T-helper 17 cell (primary cell): ENCODE results near the gene ANKS1A. TPM values are rescaled to one million over a fixed set of nuclear protein-coding genes. Genes with fewer than 3 reads are reported as not detected.
A peak's percentile ranks its signal among the peaks of the same experiment; 100 is the strongest.
"Not testable (repeated sequence)": the region's sequence is repeated elsewhere in the genome, so short reads cannot be mapped to it uniquely, and the experiment has no call there.

Source experiments
- ATAC-seq: fragments of 150-1000 bp; cut with Tn5 transposase; 2 replicates; pipeline ENCODE4 v1.10.0; 2021; ENCODE audit warnings: mild to moderate bottlenecking, moderate library complexity
- DNase-seq, 3 donors: peaks; one replicate each; pipeline versions ENCODE4 v3.0.0 to v3.0.0-alpha.2; 2020 to 2021
- H3K9me3 ChIP-seq: one replicate; pipeline ENCODE4 v1.7.0; 2013; ENCODE audit warnings: low read length, mild to moderate bottlenecking; ENCODE audit not compliant: control insufficient read depth, poor library complexity, severe bottlenecking
- H3K27ac Mint-ChIP-seq: one replicate; pipeline ENCODE4 v1.8.0; 2022; ENCODE audit warnings: mild to moderate bottlenecking, moderate library complexity, mixed read lengths
- H3K27me3 Mint-ChIP-seq: one replicate; pipeline ENCODE4 v1.8.0; 2022; ENCODE audit warnings: mixed read lengths
- H3K36me3 Mint-ChIP-seq: one replicate; pipeline ENCODE4 v1.8.0; 2022; ENCODE audit warnings: low read depth, mixed read lengths
- H3K4me1 Mint-ChIP-seq: one replicate; pipeline ENCODE4 v1.8.0; 2022; ENCODE audit warnings: mild to moderate bottlenecking, mixed read lengths
- H3K4me3 Mint-ChIP-seq: one replicate; pipeline ENCODE4 v1.8.0; 2022; ENCODE audit warnings: mild to moderate bottlenecking, moderate library complexity, mixed read lengths
- total RNA-seq, 4 donors: library from RNA in 2 of 4; stranded (reverse) in 2 of 4; gene quantifications; one replicate each; pipeline ENCODE4 v1.2.3 and lab custom pipeline; 2022 to 2026

The ANKS1A gene
- total RNA-seq, result 10 to 100 TPM in 1 of 2 donors, 1 to 10 TPM in 1; 9.6 to 10.0 TPM
- total RNA-seq (lab: John Stamatoyannopoulos, UW), result 22.4 to 34.5 reads per million in 2 donors

- H3K27me3 Mint-ChIP-seq, result no peaks in the 10 kb centered on the region
- peak within 1 kb of the TSS; percentile 100 for H3K4me3 Mint-ChIP-seq
- ATAC-seq (peak; percentile 82), DNase-seq (peak; percentile 88 to 92 (median 89))
- H3K4me1 Mint-ChIP-seq, result peaks cover 45% of the 10 kb centered on the region
- peaks cover 10% of the 10 kb centered on the region for H3K36me3 Mint-ChIP-seq
- no peaks in the 10 kb centered on the region for H3K9me3 ChIP-seq
- H3K27ac Mint-ChIP-seq, result peak within 1 kb of the TSS; percentile 100
These were observed at the start of gene ANKS1A for GRCh38 chr6:34888874-34889555. Gene ANKS1A, plus strand, starts transcription at chr6:34889255. Its CDS starts 148 bp downstream, at chr6:34889403.

DNA sequence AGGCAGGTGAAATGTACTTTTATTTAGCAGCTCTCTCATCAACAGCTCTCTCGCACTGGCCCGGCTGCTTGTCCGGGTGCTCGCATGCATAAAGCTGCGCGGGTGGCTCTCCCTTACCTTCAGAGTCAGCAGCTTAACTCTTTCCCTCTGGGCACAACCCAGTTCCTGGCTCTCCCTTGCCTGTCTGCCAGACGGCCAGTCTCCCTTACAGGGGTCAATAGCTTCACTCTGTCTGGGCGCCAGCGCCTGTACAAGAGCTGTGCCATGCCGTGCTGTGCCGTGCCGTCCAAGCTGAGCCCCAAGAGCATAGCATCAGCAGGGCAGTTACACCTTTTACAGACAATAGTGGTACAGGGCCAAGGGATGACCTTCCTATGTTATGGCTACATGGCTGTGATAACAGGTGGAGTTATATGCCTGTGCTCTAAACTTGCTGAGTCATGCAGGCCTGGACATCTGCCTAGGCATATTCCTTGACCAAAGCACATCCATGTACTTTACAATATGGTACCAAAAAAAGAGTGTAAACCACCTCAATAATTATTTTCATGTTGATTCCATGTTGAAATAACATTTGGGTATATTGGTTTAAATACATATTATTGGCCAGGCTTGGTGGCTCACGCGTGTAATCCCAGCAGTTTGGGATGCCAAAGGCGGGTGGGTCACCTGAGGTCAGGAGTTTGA, 49.2 kb upstream of the ANKS1A start:
- Mint-ChIP-seq H3K36me3 (no peaks in the 10 kb centered on the region), H3K27me3 (no peaks in the 10 kb centered on the region), H3K4me3 (no peak overlapping the region), H3K4me1 (peaks cover 13% of the 10 kb centered on the region), H3K27ac (no peak overlapping the region)
- no peak for DNase-seq
- no peak for ATAC-seq
- no peaks in the 10 kb centered on the region for H3K9me3 ChIP-seq

GRCh38 chr6:34849066-34849465, 40.0 kb upstream of the ANKS1A start:
- H3K4me1 Mint-ChIP-seq, H3K4me3 Mint-ChIP-seq, H3K36me3 Mint-ChIP-seq, H3K27me3 Mint-ChIP-seq, ATAC-seq, H3K9me3 ChIP-seq, H3K27ac Mint-ChIP-seq, DNase-seq: not testable (repeated sequence)

- Mint-ChIP-seq H3K27ac (no peak overlapping the region), H3K36me3 (peaks cover 5% of the 10 kb centered on the region)
These were observed 37.7 kb upstream of the ANKS1A start for GRCh38 chr6:34851361-34851760.

GRCh38 chr6:34852406-34853085, 36.5 kb upstream of the ANKS1A start:
- no peaks in the 10 kb centered on the region for H3K27me3 Mint-ChIP-seq
- peak overlapping the region; percentile 36 for H3K4me3 Mint-ChIP-seq
- peak overlapping the region; percentile 45 for H3K27ac Mint-ChIP-seq
- peaks cover 2% of the 10 kb centered on the region for H3K4me1 Mint-ChIP-seq
- H3K36me3 Mint-ChIP-seq, result peaks cover 7% of the 10 kb centered on the region
- ATAC-seq (no peak), DNase-seq (no peak)
- no peaks in the 10 kb centered on the region for H3K9me3 ChIP-seq

More at GRCh38 chr6:34851361-34851760, 37.7 kb upstream of the ANKS1A start:
- no peaks in the 10 kb centered on the region for H3K9me3 ChIP-seq
- ATAC-seq (no peak), DNase-seq (no peak)
- no peaks in the 10 kb centered on the region for H3K27me3 Mint-ChIP-seq
- H3K4me1 Mint-ChIP-seq, result peaks cover 8% of the 10 kb centered on the region
- no peak overlapping the region for H3K4me3 Mint-ChIP-seq

GRCh38 chr6:34855463-34855862, 33.6 kb upstream of the ANKS1A start:
- H3K9me3 ChIP-seq, result no peaks in the 10 kb centered on the region
- Mint-ChIP-seq H3K27ac (no peak overlapping the region), H3K36me3 (peaks cover 4% of the 10 kb centered on the region), H3K27me3 (no peaks in the 10 kb centered on the region), H3K4me3 (no peak overlapping the region), H3K4me1 (no peaks in the 10 kb centered on the region)
- no peak for ATAC-seq
- DNase-seq, result no peak

GRCh38 chr6:34858681-34859080, 30.4 kb upstream of the ANKS1A start:
- H3K27ac Mint-ChIP-seq, result no peak overlapping the region
- H3K9me3 ChIP-seq, result no peaks in the 10 kb centered on the region
- DNase-seq (no peak), ATAC-seq (no peak)
- H3K36me3 Mint-ChIP-seq, result peaks cover 8% of the 10 kb centered on the region
- peaks cover 4% of the 10 kb centered on the region for H3K4me1 Mint-ChIP-seq
- H3K4me3 Mint-ChIP-seq, result no peak overlapping the region
- H3K27me3 Mint-ChIP-seq, result no peaks in the 10 kb centered on the region

GRCh38 chr6:34859951-34860350, 29.1 kb upstream of the ANKS1A start:
- H3K4me3 Mint-ChIP-seq, result no peak overlapping the region
- H3K4me1 Mint-ChIP-seq, result peaks cover 4% of the 10 kb centered on the region

DNA sequence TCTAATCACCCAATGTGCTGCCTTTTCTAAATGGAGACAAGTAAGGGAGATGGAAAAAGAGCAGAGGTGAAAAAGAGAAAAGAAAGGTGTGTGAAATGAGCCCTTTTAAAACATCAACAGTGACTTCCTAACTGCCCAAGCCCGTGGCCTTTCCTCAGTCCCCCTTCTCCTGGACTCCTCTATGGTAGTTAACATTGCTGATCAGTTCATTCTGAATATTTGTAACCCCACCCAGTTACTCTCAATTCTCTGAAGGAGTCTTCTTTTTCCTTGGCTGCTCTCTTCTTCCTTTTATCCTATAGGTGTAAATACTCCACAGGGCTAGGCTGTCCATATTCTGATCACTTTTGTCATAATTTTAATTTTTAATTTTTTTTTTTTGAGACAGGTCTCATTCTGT, 28.3 kb upstream of the ANKS1A start:
- no peak overlapping the region for H3K27ac Mint-ChIP-seq
- H3K36me3 Mint-ChIP-seq, result peaks cover 8% of the 10 kb centered on the region

More at GRCh38 chr6:34859951-34860350, 29.1 kb upstream of the ANKS1A start:
- DNase-seq (no peak), ATAC-seq (no peak)
- Mint-ChIP-seq H3K27ac (no peak overlapping the region), H3K36me3 (peaks cover 8% of the 10 kb centered on the region), H3K27me3 (no peaks in the 10 kb centered on the region)
- H3K9me3 ChIP-seq, result no peaks in the 10 kb centered on the region

GRCh38 chr6:34864007-34864406, 25.0 kb upstream of the ANKS1A start:
- H3K36me3 Mint-ChIP-seq, result peaks cover 3% of the 10 kb centered on the region

More for the DNA sequence above, 28.3 kb upstream of the ANKS1A start:
- no peaks in the 10 kb centered on the region for H3K27me3 Mint-ChIP-seq
- H3K4me3 Mint-ChIP-seq, result no peak overlapping the region
- DNase-seq (no peak), ATAC-seq (no peak)
- H3K9me3 ChIP-seq, result no peaks in the 10 kb centered on the region
- H3K4me1 Mint-ChIP-seq, result peaks cover 6% of the 10 kb centered on the region

DNA sequence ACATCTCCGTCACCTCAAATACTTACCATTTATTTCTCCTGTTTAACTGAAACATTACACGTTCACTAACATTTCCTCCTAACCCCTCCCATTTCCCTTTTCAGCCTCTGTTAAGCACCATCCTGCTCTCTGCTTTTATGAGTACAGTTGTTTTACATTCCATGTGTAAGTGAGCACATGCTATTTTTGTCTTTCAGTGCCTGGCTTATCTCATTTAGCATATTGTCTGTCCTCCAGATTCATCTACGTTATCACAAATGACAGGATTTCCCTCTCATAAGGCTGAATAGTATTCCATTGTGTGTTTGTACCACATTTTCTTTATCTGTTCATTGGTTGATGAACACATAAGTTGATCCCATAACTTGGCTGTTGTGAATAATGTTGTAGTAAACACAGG, 23.9 kb upstream of the ANKS1A start:
- H3K4me3 Mint-ChIP-seq, result peak overlapping the region; percentile 39
- H3K27me3 Mint-ChIP-seq, result no peaks in the 10 kb centered on the region
- no peak for ATAC-seq
- DNase-seq, result no peak
- H3K9me3 ChIP-seq, result no peaks in the 10 kb centered on the region
- peaks cover 6% of the 10 kb centered on the region for H3K4me1 Mint-ChIP-seq
- H3K27ac Mint-ChIP-seq, result no peak overlapping the region
- H3K36me3 Mint-ChIP-seq, result peaks cover 3% of the 10 kb centered on the region

More at GRCh38 chr6:34864007-34864406, 25.0 kb upstream of the ANKS1A start:
- Mint-ChIP-seq H3K27me3 (no peaks in the 10 kb centered on the region), H3K27ac (no peak overlapping the region), H3K4me3 (no peak overlapping the region), H3K4me1 (peaks cover 6% of the 10 kb centered on the region)
- H3K9me3 ChIP-seq, result no peaks in the 10 kb centered on the region
- no peak for DNase-seq
- ATAC-seq, result no peak

DNA sequence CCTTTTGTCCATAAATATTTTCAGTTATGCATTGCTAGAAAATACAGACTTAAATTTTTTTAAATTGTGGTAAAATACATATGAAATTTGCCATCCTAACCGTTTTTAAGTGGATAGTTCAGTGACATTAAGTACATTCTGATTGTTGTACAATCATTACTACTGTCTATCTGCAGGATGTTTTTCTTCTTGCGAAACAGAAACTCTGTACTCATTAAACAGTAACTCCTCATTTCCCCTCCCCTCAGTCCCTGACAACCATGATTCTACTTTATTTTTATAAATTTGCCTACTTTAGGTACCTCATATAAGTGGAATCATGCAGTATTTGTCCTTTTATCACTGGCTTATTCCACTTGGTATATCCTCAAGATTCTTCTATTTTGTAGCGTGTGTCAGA, 22.5 kb upstream of the ANKS1A start:
- H3K4me1 Mint-ChIP-seq, result peaks cover 6% of the 10 kb centered on the region
- H3K27ac Mint-ChIP-seq, result peak overlapping the region; percentile 41
- ATAC-seq, result no peak
- H3K36me3 Mint-ChIP-seq, result peaks cover 3% of the 10 kb centered on the region
- DNase-seq, result no peak
- H3K4me3 Mint-ChIP-seq, result no peak overlapping the region
- no peaks in the 10 kb centered on the region for H3K9me3 ChIP-seq
- H3K27me3 Mint-ChIP-seq, result no peaks in the 10 kb centered on the region

- ATAC-seq (no peak), DNase-seq (no peak)
- no peak overlapping the region for H3K4me3 Mint-ChIP-seq
- H3K4me1 Mint-ChIP-seq, result peaks cover 6% of the 10 kb centered on the region
- H3K9me3 ChIP-seq, result no peaks in the 10 kb centered on the region
- H3K27ac Mint-ChIP-seq, result no peak overlapping the region
- peaks cover 3% of the 10 kb centered on the region for H3K36me3 Mint-ChIP-seq
- H3K27me3 Mint-ChIP-seq, result no peaks in the 10 kb centered on the region
These were observed 21.6 kb upstream of the ANKS1A start for GRCh38 chr6:34867484-34867883.
